ENCODE measurements around the gene SUDS3.

The SUDS3 gene

GRCh38 chr12:118357257-118358007, 18.9 kb upstream of the SUDS3 start:
- peak; percentile 95 for DNase-seq

GRCh38 chr12:118358008-118358359, 18.4 kb upstream of the SUDS3 start:
- no peak for DNase-seq

- peak; percentile 73 for DNase-seq
Measured at GRCh38 chr12:118358612-118359540, 17.5 kb upstream of the SUDS3 start.

- peak; percentile 84 for DNase-seq
Measured at GRCh38 chr12:118359541-118359915, 16.8 kb upstream of the SUDS3 start.

- no peak for DNase-seq
Measured at GRCh38 chr12:118361092-118361404, 15.3 kb upstream of the SUDS3 start.

- DNase-seq = no peak
Measured at GRCh38 chr12:118361889-118362288, 14.5 kb upstream of the SUDS3 start.

- no peak for DNase-seq
Measured at GRCh38 chr12:118368821-118369220, 7.5 kb upstream of the SUDS3 start.

GRCh38 chr12:118370601-118371000, 5.8 kb upstream of the SUDS3 start:
- no peak for DNase-seq

GRCh38 chr12:118371321-118372282, 4.8 kb upstream of the SUDS3 start:
- peak; percentile 58 for DNase-seq

- DNase-seq = peak; percentile 100
Measured at GRCh38 chr12:118372541-118373495, 3.5 kb upstream of the SUDS3 start, which contains the start of gene TAOK3. TAOK3 (minus strand) TSS chr12:118372907; CDS start chr12:118255567, 117,340 bp downstream.

GRCh38 chr12:118373616-118374015, 2.7 kb upstream of the SUDS3 start:
- DNase-seq = peak; percentile 26

GRCh38 chr12:118374126-118374725, 2.1 kb upstream of the SUDS3 start:
- no peak for DNase-seq

- DNase-seq = no peak
Measured at GRCh38 chr12:118374909-118375308, 1.4 kb upstream of the SUDS3 start.

- DNase-seq = no peak
Measured at GRCh38 chr12:118375348-118375747, 1.0 kb upstream of the SUDS3 start.

- DNase-seq = peak; percentile 32
Measured at GRCh38 chr12:118377021-118377883, 897 bp downstream of the SUDS3 start.

GRCh38 chr12:118377884-118378470, 1.6 kb downstream of the SUDS3 start:
- DNase-seq = peak; percentile 84

GRCh38 chr12:118391424-118391823, 15.1 kb downstream of the SUDS3 start:
- DNase-seq = no peak

GRCh38 chr12:118391836-118392235, 15.5 kb downstream of the SUDS3 start:
- DNase-seq = no peak

GRCh38 chr12:118397708-118398440, 21.5 kb downstream of the SUDS3 start:
- no peak for DNase-seq
